GM18517 (cell line): Measurements from ENCODE around the gene ZNF649.

Experiments
- ATAC-seq: cut with Tn5 transposase; IDR thresholded peaks from one replicate; pipeline ENCODE4 v1.9.1; 2021; ENCODE audit warnings: mild to moderate bottlenecking, moderate library complexity; ENCODE audit not compliant: unreplicated experiment

ZNF649 gene

DNA sequence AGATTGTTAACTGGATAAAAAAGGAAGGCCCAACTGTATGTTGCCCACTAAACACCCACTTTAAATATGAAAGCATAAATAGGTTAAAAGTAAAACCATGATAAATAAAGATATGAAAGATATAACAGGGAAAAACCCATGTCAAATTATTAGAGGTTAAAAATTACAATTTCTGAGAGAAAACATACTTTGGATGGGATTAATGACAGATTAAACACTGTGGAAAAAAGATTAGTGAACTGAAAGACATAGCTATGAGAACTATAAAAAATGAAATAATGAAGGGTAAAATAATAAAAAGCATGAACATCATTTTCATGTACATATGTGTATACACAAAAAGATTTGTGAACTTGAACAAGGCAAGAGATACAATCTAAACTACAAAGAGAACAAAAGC is 14.9 kb downstream of the ZNF649 start:
- ATAC-seq: no peak

DNA sequence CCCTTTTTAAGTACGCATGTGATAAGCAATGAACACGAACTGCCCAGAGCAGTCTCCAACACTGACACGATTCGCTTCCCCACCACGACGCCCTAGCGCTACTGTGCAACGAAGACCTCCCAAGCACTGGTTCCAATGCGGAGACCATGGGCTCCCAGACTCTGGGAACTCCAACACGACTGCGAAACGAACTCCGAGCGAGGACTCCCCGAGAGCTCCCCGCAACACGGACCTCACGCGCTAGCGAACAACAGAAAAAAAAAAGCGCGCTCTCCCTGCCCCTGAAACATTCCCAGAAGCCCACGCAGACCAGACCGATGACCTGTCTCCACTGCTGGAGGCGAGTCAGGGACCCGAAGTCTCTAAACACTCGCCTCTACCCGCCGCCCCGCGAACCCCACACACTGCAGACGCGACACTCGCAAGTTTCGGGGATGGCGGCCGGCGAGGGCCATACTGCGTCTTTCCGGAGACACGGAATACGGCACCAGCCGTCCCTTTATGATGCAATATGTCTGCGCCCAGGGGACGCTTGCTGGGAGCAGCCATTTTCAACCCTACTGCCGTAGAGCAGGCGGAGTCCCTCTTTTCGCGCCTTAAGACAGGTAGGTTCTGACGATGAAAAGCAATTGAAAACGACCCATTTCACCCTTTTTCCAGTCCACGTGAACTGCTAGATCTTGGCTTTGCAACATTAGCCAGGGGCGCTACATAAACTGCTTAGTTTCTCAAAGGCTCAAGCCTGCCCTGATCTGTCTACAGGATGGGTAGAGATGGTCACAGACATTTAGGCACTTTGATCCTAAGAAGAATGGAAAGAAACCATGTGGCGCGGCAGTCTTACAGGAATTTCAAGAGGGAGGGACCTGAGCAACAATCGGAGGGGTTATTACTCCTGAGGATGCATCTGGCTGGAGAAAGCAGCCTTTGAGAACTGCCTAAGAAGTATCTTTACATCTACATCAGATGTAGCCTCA is 17.0 kb downstream of the ZNF649 start, which contains the start of gene ZNF577:
Gene ZNF577 (minus strand): TSS at position 430 of the 977 bp plus-strand sequence. CDS start 7,569 bp downstream, outside the sequence.
- no peak for ATAC-seq

DNA sequence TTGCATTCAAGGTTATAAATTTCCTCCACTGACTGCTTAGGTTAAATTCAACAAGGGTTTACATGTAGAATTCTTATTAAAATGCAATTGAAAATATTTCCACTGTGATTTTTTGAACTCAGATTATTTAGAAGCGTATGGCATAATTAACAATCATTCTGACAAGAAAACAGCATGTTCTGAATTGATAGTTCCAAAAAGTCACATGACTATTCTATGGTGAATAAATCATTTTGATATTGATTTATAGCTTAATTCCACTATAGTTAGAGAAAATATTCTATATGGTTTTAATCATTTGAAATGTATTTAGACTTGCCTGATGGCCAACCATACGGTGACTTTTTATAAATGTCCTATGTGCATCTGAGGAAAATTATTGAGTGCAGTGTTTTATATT is 20.1 kb downstream of the ZNF649 start:
- no peak for ATAC-seq

DNA sequence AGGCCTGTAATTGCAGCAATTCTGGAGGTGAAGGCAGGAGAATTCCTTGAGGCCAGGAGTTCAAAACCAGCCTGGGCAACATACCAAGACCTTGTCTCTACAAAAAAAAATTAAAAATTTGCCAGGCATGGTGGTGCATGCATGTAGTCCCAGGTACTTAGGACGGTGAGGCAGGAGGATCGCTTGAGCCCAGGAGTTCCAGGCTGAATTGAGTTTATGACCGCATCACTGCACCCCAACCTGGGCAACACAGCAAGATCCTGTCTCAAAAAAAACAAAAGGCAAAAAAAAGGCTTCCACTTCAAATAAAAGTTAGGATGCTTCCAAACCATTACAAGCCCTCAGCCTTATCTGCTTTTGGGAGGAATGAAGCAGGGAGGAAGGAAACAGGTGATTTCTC is 22.3 kb downstream of the ZNF649 start:
- ATAC-seq: no peak

DNA sequence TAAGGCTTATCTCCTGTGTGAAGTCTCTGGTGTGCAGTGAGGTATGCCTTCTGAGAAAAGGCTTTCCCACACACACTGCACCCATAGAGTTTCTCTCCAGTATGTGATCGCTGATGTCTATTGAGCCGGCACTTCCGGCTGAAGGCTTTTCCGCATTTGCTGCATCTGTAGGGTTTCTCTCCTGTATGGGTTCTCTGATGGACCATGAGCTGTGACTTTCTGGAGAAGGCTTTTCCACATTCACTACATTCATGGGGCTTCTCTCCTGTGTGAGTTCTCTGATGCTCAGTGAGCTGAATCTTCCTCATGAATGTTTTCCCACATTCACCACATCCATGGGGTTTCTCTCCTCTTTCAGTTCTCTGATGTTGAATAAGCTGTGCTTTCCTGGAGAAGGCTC is 31.7 kb downstream of the ZNF649 start:
- no peak for ATAC-seq

DNA sequence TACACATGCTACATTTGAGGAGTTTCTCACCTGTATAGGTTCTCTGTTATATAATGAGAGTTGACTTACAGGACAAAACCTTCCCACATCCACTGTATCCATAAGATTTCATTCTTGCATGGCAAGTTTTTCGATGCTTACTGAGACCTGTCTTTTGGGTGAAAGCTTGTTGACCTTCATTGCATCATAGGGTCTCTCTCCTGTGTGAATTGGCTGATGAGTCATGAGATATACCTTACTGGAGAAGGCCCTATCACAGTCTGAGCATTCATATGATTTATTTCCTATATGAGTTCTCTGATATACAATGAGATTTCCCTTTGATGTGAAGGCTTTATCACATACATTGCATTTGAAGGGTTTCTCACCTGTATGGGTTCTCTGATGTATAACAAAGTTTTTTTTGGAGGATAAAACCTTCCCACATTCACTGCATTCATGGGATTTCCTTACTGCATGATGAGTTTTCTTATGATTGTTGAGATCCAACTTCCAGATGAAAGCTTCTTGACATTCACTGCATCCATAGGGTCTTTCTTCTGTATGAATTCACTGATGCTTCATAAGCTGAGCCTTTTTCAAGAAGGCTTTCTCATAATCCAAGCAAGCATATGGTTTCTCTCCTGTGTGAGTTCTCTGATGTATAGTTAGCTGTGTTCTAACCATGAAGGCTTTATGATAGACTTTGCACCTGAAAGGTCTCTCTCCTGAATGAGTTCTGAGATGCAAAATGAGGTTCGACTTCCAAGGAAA is 42.8 kb downstream of the ZNF649 start:
- ATAC-seq: no peak
